HepG2 (cell line): ENCODE measurements around the gene TBC1D16. TPM values are rescaled to one million over a fixed set of nuclear protein-coding genes. Genes with fewer than 3 reads are reported as not detected.

Experiments used
- ATAC-seq: fragments of 200-7000 bp; cut with Tn5 transposase; 3 replicates; pipeline ENCODE4 v1.9.1; 2020; ENCODE audit warnings: mild to moderate bottlenecking, moderate library complexity
- BruUV-seq: library from RNA; stranded (reverse); fragments of 400-500 nt; replicated peaks from 2 replicates; lab custom pipeline; 2021; lab: Mats Ljungman, UMichigan
- CTCF ChIA-PET: fragments of 300-600 bp; formaldehyde crosslinking; extraction: SDS; loops from one replicate; lab custom pipeline; 2021; ENCODE audit warnings: low total read pairs, inconsistent platforms, low intra/inter-chr PET ratio; lab: Yijun Ruan, JAX
- POLR2A ChIA-PET: fragments of 350-600 bp; sonication (Branson Sonifier 250); formaldehyde crosslinking; loops from one replicate; lab custom pipeline; 2020; ENCODE audit warnings: antibody characterized with exemption, inconsistent platforms; lab: Yijun Ruan, JAX
- DNase-seq: peaks from one replicate; pipeline ENCODE4 v3.0.0-alpha.2; 2015; ENCODE audit warnings: low spot score
- FAIRE-seq: peaks from 3 replicates; lab custom pipeline; 2011; peaks lifted over from hg19 to GRCh38; lab: Jason Lieb, UNC
- H2AFZ ChIP-seq: one replicate; pipeline ENCODE4 v1.6.1; 2011; ENCODE audit warnings: low read length, inconsistent platforms
- H3K27ac ChIP-seq: fragments of 300-600 bp; 3 replicates; pipeline ENCODE4 v1.8.0; 2011; ENCODE audit warnings: mixed run types, mild to moderate bottlenecking, mixed read lengths, low read length, inconsistent platforms; ENCODE audit not compliant: insufficient read depth; ENCODE audit errors: extremely low read length
- H3K27me3 ChIP-seq, 2 experiments: fragments of 200-600 bp in 1 of 2; 2 replicates in 1 of 2; 3 replicates in 1 of 2; pipeline versions ENCODE4 v1.6.0 to v1.8.0; 2011; ENCODE audit warnings: low read length in 2 of 2, mild to moderate bottlenecking in 2 of 2, moderate library complexity in 2 of 2, inconsistent platforms in 1 of 2; ENCODE audit not compliant: insufficient read depth in 2 of 2, control insufficient read depth in 1 of 2
- H3K36me3 ChIP-seq, 2 experiments: fragments of 200-600 bp in 1 of 2; replicated peaks in 1 of 2; 2 replicates in 1 of 2; 3 replicates in 1 of 2; pipeline versions ENCODE4 v1.5.1 to v1.8.0; 2011; ENCODE audit warnings: low read length in 2 of 2, inconsistent platforms in 1 of 2; ENCODE audit not compliant: insufficient read depth in 2 of 2, control insufficient read depth in 1 of 2
- H3K4me1 ChIP-seq: 2 replicates; pipeline ENCODE4 v1.5.1; 2012; ENCODE audit warnings: low read length, inconsistent platforms; ENCODE audit not compliant: insufficient read depth
- H3K4me2 ChIP-seq: 2 replicates; pipeline ENCODE4 v1.6.0; 2011; ENCODE audit warnings: low read depth, low read length, inconsistent platforms
- H3K4me3 ChIP-seq, 3 experiments: fragments of 200-600 bp in 1 of 3; sonication (generic), shearing (Covaris generic) in 1 of 3; replicated peaks in 1 of 3; 2 replicates each; pipeline ENCODE4 v1.5.1; 2011 to 2016; ENCODE audit warnings: low read length in 3 of 3, inconsistent platforms in 2 of 3, low read depth in 2 of 3, mild to moderate bottlenecking in 2 of 3, control low read depth in 1 of 3, mixed read lengths in 1 of 3; ENCODE audit not compliant: insufficient read depth in 1 of 3
- H3K79me2 ChIP-seq: one replicate; pipeline ENCODE4 v1.6.1; 2011; ENCODE audit warnings: low read length, inconsistent platforms; ENCODE audit not compliant: insufficient read depth
- H3K9ac ChIP-seq: 2 replicates; pipeline ENCODE4 v1.6.0; 2011; ENCODE audit warnings: mild to moderate bottlenecking, low read depth, low read length, inconsistent platforms; ENCODE audit not compliant: insufficient read depth
- H3K9me3 ChIP-seq: 2 replicates; pipeline ENCODE4 v1.5.1; 2012; ENCODE audit warnings: mild to moderate bottlenecking, low read length
- H4K20me1 ChIP-seq: 2 replicates; pipeline ENCODE4 v1.6.0; 2011; ENCODE audit warnings: inconsistent platforms, mild to moderate bottlenecking, low read length, moderate library complexity; ENCODE audit not compliant: insufficient read depth
- HNF1A ChIP-seq, 2 experiments: sonication (generic) in 1 of 2; formaldehyde crosslinking in 1 of 2; IDR thresholded peaks; 2 replicates each; pipeline versions ENCODE4 v1.4.0 to v1.6.1; 2016 to 2020; ENCODE audit warnings: borderline replicate concordance in 1 of 2, low read depth in 1 of 2, mild to moderate bottlenecking in 1 of 2, missing genetic modification reagents in 1 of 2
- HOMEZ ChIP-seq: IDR thresholded peaks from 2 replicates; pipeline ENCODE4 v1.6.1; 2016; ENCODE audit warnings: low read depth
- ZBTB33 ChIP-seq: sonication (generic); formaldehyde crosslinking; IDR thresholded peaks from 2 replicates; pipeline ENCODE4 v1.4.0; 2020; ENCODE audit warnings: missing genetic modification reagents
- ZBTB37 ChIP-seq: sonication (generic); formaldehyde crosslinking; IDR thresholded peaks from 2 replicates; pipeline ENCODE4 v1.4.0; 2020; ENCODE audit warnings: mild to moderate bottlenecking, missing genetic modification reagents
- ZNF12 ChIP-seq: sonication (generic); formaldehyde crosslinking; IDR thresholded peaks from 2 replicates; pipeline ENCODE4 v1.5.0; 2020; ENCODE audit warnings: missing genetic modification reagents
- WGBS: methylation state at CpG from one replicate; pipeline ENCODE4 v1.1.6; 2017; ENCODE audit warnings: low lambda C conversion rate; 5-methylcytosine and 5-hydroxymethylcytosine counted together
- in situ Hi-C: cut with HindIII; loops from 2 replicates; pipeline ENCODE4 v1.10.0; 2017; ENCODE audit warnings: low pct_unique_long_range_greater_than_20kb; ENCODE audit not compliant: extremely low pct_ligation_motif_present
- intact Hi-C: fragments of 100-400 bp; cut with micrococcal nuclease; formaldehyde crosslinking; loops from one replicate; pipeline ENCODE4 v1.10.0; 2022; ENCODE audit not compliant: unreplicated experiment
- polyA plus RNA-seq, 8 experiments: library from polyadenylated mRNA; depleted of rRNA in 3 of 8; stranded (reverse) in 7 of 8; unstranded in 1 of 8; fragments of >200 nt; fragmentation: Illumina TruSeq in 4 of 8; extraction: Trizol in 4 of 8; gene quantifications; 2 replicates each; pipeline versions ENCODE4 v1.2.1 to v1.2.3, GENCODE V29; 2011 to 2016; ENCODE audit warnings: low read depth in 4 of 8, missing spikeins in 1 of 8, mixed read lengths in 1 of 8; ENCODE audit not compliant: insufficient read depth in 1 of 8
- total RNA-seq, 5 experiments: library from RNA; depleted of rRNA; stranded (reverse); fragments of >200 nt; fragmentation: Illumina TruSeq; extraction: Trizol; gene quantifications; 2 replicates each; pipeline ENCODE4 v1.2.3, GENCODE V29; 2016; ENCODE audit warnings: low read depth in 1 of 5

TBC1D16 gene
- total and polyA plus RNA-seq, 2 of the 13 experiments (the other 11 are each of a cell fraction or from before 2014, with no cell fraction given), result 14.9 to 24.9 TPM

GRCh38 chr17:80068301-80069222, 32.9 kb upstream of the TBC1D16 start (continued):
- TF ChIP-seq HNF1A (IDR thresholded peaks at IDR 0.05; ENCODE audit: low read depth) (no peak), HNF1A (CRISPR knock-in tag; IDR thresholded peaks at IDR 0.05; ENCODE audit: borderline replicate concordance) (peak; percentile 26; the same call in 1 of the 2 replicates), ZNF12 (no peak)

GRCh38 chr17:80067393-80067986, 31.8 kb upstream of the TBC1D16 start:
- BruUV-seq, result no TSS peak
- in situ Hi-C loops, result no loop called here
- FAIRE-seq (no peak), DNase-seq (peak; percentile 32), ATAC-seq (no peak)
- H3K27me3 ChIP-seq, result no peaks in the 10 kb centered on the region; a peak in 1 of 5 replicates
- H3K79me2 ChIP-seq, result no peaks in the 10 kb centered on the region
- intact Hi-C loops, result no loop called here
- H4K20me1 ChIP-seq, result no peaks in the 10 kb centered on the region
- TF ChIP-seq HOMEZ (CRISPR knock-in tag) (no peak), ZBTB33 (CRISPR knock-in tag) (peak; percentile 65; the same call in 1 of the 2 replicates), ZBTB37 (no peak)
- H3K4me1 ChIP-seq, result peaks cover 67% of the 10 kb centered on the region
- POLR2A ChIA-PET, result interaction anchor here (1.2 kb wide), 1 partner anchor 34 kb away, joined by 7 read pairs; the partner anchor contains the start of gene GAA
- no peak overlapping the region for H3K9ac ChIP-seq
- no peak overlapping the region for H3K4me3 ChIP-seq
- H3K4me2 ChIP-seq, result no peak overlapping the region
- 88% methylated on average over 31 of the region's 31 CpGs for WGBS
- no peaks in the 10 kb centered on the region for H3K36me3 ChIP-seq
- no peaks in the 10 kb centered on the region for H3K9me3 ChIP-seq
- no peak overlapping the region for H3K27ac ChIP-seq
- CTCF ChIA-PET, result interaction anchor here (1.4 kb wide), 1 partner anchor 15 kb away, joined by 4 read pairs; no protein-coding TSS in a partner anchor
- no peak overlapping the region for H2AFZ ChIP-seq
